Pulmonary artery endothelial cell (primary cell): ENCODE measurements around the gene LPAR1. TPM values are rescaled to one million over a fixed set of nuclear protein-coding genes. Genes with fewer than 3 reads are reported as not detected.

Experiments
- DNase-seq: peaks from one replicate; pipeline ENCODE4 v3.0.0-alpha.2; 2011; ENCODE audit warnings: low read depth, low spot score
- total RNA-seq: library from RNA; depleted of rRNA; stranded (reverse); fragments of >200 nt; gene quantifications from 2 replicates; pipeline ENCODE4 v1.2.3, GENCODE V29; 2014

The LPAR1 gene
- total RNA-seq, 1 donor from 2014 or later = 0.07 TPM

DNA sequence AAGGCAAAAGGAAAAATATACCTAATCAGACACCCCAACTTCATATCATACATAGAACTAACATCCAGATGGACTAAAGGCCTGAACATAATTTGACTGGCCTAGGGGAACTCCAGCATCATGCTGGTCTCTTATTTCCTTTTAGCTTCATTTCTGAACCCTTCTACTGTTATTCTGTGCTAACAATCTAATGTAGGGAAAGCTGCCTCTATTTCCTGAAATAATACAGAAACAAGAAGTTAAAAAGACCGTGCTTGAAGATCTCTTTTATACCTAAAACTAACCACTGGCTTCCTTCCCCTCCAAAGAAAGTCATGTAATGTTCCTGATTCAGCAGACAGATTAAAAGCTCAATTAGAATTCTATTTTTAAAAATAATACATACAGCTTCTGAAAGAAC lies 36.7 kb downstream of the LPAR1 start:
- DNase-seq = no peak

DNA sequence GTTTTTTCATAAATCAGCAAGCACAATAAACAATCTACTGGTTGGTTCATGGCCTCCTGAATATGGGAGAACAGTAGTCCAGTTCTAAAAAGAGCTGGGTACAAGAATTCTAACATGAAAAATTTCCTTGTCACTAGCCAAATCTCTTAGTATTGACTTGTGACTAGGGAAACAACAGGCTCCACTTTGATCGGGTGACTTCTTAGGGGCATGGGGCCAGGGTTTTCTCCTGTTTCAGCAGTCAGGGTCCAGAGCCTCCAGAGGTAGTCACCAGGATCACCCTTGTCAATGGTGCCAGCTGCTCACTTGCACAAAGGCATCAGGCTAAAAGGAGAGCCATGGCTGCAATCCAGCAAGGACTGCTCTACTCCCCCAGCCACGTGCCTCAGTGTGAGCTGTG lies 38.1 kb downstream of the LPAR1 start:
- no peak for DNase-seq

DNA sequence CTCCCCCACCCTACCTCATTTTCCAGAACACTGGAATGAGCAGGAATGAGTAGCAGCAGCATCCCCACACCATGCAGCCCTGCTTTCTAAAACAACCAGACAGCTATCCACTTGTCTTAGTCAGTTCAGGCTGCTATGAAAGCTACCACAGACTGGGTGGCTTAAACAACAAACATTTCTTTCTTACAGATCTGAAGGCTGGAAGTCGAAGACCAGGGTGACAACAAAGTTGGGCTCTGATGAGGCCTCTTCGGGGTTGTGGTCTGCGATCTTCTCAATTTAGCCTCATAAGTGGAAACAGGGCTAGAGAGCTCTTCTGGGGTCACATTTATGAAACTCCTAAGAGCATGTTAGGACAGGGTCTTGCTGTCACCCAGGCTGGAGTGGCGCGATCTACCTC lies 38.9 kb downstream of the LPAR1 start:
- DNase-seq = no peak

- no peak for DNase-seq
Observed at GRCh38 chr9:110997847-110998246, 40.4 kb downstream of the LPAR1 start.

- DNase-seq = no peak
Observed at GRCh38 chr9:110996436-110997220, 41.6 kb downstream of the LPAR1 start.

- no peak for DNase-seq
Observed at GRCh38 chr9:110995420-110996340, 42.6 kb downstream of the LPAR1 start.

DNA sequence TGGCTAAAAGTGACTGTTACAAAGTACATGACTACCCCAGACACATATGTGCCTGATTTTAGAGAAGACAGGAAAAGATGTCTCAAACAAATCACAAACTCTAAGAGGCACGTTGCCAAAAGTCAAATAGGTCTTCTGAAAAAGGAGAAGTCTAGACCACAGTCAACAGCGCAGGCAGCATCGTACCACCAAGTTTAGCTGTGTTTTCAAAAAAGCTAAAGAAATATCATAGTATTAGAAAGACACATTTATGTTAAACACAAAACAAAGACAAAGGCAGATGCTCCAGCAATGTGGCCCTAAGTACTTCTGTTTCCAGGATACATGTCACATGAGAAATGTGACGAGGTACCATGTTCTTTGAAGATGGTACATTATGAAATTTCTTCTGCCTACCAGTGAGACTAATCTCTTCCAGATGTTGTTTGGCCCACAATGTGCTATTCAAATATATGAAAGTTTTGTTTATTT lies 43.5 kb downstream of the LPAR1 start:
- no peak for DNase-seq

DNA sequence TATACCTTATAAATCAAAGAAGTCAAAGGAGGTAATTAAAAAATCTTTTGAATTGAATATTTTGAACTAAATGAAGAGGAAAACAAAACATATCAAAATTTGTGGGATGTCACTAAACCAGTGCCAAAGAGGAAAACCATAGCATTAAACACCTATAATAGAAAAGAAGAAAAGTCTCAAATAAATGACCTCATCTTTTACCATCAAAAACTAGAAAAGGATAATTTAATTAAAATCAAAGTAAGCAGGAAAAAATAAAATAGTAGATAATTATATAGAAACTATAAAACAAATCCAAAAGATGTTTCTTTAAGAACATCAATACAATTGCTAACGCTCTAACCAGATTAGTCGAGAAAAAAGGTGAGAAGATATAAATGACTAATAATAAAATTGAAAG lies 47.8 kb downstream of the LPAR1 start:
- no peak for DNase-seq

- DNase-seq = no peak
Observed at GRCh38 chr9:110986529-110986928, 51.7 kb downstream of the LPAR1 start.

- DNase-seq = no peak
Observed at GRCh38 chr9:110984890-110985437, 53.3 kb downstream of the LPAR1 start.

- no peak for DNase-seq
Observed at GRCh38 chr9:110980261-110980660, 58.0 kb downstream of the LPAR1 start.

DNA sequence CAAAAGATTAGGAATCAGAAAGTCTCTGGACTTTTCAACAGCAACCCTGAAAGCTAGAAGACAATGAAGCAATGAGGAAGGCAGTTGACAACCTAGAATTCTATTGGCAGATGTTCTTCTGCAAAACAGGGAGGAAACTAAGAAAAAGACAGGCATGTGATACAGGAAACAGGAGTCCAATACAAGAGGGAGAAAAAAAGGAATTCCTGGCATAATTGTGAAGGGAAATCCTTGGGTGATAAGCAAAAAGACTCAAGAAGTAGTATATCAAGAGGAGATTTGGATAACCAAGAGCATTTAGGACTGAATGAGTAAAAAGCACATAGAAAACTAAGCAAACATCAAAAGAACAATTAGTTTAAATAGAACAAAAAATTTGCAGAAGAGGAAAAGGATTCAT lies 58.6 kb downstream of the LPAR1 start:
- no peak for DNase-seq

- no peak for DNase-seq
Observed at GRCh38 chr9:110978516-110978915, 59.8 kb downstream of the LPAR1 start.

DNA sequence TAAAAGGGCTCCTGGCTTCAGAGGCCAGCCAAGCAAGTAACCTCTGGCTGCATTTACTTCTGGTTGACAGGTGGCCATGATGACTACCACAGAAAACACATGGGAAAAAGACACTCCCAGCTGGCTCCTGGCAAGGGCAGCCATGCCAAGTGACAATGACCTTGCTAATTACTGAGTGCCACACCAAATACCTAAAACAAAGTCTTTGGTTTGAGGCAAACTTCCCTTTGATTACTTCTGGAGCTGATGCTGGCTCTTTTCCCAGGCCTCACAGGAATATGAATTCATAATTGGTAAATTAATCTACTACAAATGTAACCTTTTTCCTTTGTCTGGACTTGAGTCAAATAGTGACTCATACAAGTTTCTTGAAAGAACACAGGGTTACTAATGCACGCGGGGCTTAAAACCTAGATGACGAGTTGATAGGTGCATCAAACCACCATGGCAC lies 61.0 kb downstream of the LPAR1 start:
- DNase-seq = peak; percentile 5

DNA sequence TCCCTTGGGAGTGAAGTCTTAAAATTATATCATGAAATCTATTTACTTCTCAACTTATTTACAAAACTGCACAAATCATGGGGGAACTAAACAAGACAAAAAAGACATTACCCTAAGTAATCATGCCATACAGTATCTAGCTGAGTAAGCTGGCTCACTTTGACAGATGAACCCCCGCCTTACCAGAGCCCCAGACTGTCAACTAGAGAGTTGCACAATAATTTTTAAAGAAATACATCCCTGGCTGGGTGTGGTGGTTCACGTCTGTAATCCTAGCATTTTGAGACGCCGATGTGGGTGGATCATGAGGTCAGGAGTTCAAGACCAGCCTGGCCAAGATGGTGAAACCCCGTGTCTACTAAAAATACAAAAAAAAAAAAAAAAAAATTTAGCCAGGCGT lies 62.3 kb downstream of the LPAR1 start:
- no peak for DNase-seq

DNA sequence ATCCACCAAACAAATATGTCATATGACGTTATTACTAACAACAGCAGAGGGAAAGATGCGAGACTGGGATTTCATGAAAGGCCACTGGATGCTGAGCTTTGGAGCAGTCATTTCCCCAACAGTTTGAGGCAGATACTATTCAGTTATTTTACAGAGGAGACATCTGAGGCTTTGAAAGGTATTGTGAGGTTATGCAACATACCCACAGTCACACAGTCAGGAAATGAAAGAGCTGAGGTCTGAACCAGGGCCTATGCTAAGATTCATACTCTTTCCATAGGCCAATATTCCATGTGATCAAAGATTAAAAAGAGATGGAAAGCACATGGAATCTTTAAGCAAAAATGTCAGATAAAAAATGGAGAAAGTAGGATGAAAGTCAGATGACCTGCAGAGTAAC lies 63.0 kb downstream of the LPAR1 start:
- DNase-seq = no peak

DNA sequence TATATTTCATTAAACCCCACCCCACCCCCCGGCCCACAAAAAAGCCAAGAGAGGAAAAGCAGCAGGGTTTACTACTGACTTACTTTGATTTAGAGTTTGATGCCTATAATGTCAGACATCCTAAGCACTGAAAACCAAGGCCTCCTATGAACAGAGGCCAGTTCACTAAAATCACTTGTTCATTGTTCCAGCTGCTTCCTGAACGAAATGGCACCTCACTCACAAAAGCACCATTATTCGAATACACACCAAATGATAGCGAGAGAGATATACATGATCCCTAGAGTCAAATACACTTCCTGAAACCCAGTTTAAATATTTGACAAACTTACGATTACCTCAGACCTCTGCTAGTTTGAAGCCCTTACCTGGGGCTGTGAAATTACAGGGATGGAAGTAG lies 66.6 kb downstream of the LPAR1 start:
- DNase-seq = no peak

GRCh38 chr9:110971234-110971633 lies 67.0 kb downstream of the LPAR1 start:
- no peak for DNase-seq

DNA sequence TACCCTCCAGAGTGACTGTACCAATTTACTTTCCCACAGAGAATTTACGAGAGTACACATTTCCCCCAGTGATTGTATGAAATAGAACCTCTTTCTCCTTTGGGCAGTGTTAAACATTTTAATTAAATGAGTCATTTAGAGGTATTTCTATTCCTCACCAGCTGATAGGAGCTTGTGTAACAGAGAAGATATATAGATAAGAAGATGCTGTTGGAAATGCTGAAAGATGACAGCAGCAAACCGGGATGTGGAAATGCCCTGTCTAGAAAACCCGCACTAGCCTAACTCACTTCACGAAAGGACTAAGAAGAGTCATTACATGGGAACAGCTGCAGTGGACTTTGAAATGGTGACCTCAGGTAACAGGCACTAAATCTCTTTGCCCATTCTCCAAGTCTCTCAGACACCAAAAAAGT lies 68.3 kb downstream of the LPAR1 start:
- no peak for DNase-seq

DNA sequence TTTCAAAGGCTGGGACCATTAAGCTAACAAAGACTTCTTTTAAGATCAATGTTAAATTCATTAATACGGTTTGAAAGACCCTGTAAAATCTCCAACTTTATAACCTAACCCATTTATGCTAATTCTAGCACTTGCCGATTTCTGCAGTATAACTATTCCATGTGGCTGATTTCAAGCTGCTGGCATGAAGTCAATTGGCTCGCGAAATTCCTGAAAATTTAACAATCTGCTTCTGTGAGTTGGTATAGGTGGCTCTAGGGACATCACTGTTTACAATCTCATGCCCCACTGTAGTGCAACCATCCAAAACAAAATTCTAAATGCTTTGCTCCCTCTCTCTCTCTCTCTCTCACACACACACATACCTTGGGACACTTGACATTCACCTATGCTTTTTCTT lies 70.2 kb downstream of the LPAR1 start:
- no peak for DNase-seq

- no peak for DNase-seq
Observed at GRCh38 chr9:110967196-110967595, 71.1 kb downstream of the LPAR1 start.

GRCh38 chr9:110960288-110960687 lies 78.0 kb downstream of the LPAR1 start:
- DNase-seq = no peak
